HG02970 (cell line): ENCODE data around the gene SOX6.
"Not testable (repeated sequence)": the region's sequence is repeated elsewhere in the genome, so short reads cannot be mapped to it uniquely, and the experiment has no call there.

ENCODE experiments used
- ATAC-seq: cut with Tn5 transposase; IDR thresholded peaks from one replicate; pipeline ENCODE4 v1.9.1; 2021; ENCODE audit warnings: mild to moderate bottlenecking, moderate library complexity, moderate number of reproducible peaks; ENCODE audit not compliant: unreplicated experiment, low FRiP score

The SOX6 gene

DNA sequence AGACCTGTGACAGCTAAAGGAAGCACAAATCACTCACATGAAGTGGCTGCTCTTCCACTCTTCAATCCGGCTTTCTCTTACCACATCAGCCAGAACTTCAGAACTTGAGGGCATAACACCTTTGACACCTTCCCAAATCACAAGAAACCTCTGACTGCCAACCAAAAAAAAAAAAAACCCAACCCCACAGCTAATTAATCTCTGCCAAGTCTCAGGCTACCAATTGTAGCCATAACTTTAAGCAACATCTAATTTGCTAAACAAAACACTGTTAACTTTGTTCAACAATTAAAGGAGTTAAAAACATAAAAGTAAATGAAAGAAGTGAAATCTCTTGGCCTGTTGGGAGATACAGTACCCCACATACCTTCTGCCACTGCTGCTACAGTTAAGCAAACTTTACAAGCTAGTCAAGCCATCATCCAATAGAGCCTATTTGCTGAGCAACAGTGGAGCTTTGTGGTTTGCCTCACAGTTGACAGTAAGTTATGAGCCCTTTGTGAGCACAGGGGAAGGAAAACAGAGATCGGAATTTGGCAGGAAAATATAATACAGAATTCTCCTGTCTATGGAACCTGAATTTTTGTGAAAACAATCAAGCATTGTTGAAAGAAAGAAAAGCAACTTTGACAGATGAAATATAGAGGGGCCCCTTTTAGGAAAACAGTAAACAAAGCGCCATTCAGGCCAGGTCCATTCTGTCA, at the start of gene SOX6:
TSS of gene SOX6 (minus strand) at position 490 of the 704 bp plus-strand sequence. CDS start 15,298 bp downstream, outside the sequence.
- ATAC-seq, result no peak

DNA sequence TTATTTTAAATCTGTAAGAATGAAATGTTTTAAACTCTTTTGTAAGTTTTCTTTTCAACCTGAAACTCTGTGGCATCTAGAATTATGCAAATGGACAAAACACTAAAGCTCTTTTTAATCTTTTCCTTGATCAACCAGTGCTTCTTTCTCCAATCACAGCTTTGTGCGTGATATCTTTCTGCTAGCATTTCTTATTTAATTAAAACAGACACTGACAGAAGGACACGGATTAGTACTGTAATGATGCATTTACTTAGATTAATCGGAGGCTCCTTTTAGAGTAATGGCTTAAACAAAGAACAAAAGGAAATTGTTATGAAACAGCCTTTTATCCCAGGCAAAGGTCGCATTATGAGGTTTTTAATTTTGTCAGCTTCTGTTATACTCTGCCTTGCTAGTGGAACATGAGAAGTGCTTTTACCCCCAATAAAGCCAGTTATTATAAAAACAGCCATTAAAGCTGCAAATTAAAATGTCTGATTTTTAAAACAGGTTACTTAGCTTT, 48.5 kb upstream of the SOX6 start:
- ATAC-seq, result no peak

DNA sequence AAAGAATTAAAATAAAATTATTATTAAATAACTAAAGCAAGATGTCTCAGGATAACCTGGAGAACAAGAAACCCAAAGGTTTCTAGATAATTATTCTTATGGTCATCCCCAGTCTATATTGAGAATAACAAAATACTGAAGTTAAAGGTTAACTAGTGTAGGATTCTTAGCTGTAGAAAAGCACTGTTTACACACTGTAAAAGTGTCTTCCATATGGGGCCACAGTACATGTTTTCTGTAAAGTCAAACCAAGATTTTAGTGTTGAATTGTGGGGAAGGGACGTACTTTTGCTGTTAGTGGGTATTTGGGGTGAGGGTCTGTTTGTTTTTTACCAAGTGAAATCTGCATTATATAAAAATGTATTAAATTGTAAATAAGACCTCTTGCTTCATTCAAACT, 47.5 kb upstream of the SOX6 start:
- ATAC-seq, result no peak

DNA sequence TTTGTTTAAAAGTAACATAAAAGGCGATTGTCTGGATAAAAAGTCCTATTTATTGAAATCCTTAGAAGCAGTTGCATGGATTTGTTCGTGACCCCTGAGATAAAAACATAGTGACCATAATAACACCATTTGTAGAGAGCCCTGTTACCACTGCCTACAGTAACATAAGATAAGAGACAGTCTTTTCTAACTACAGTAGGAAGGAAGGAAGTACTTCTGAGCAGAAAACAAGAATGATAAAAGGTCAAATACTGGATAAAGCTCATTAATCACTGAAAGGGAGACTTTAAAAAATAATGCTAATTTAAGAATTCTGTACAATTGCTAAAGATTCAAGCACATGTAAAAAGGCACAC, 47.1 kb upstream of the SOX6 start:
- ATAC-seq, result no peak

DNA sequence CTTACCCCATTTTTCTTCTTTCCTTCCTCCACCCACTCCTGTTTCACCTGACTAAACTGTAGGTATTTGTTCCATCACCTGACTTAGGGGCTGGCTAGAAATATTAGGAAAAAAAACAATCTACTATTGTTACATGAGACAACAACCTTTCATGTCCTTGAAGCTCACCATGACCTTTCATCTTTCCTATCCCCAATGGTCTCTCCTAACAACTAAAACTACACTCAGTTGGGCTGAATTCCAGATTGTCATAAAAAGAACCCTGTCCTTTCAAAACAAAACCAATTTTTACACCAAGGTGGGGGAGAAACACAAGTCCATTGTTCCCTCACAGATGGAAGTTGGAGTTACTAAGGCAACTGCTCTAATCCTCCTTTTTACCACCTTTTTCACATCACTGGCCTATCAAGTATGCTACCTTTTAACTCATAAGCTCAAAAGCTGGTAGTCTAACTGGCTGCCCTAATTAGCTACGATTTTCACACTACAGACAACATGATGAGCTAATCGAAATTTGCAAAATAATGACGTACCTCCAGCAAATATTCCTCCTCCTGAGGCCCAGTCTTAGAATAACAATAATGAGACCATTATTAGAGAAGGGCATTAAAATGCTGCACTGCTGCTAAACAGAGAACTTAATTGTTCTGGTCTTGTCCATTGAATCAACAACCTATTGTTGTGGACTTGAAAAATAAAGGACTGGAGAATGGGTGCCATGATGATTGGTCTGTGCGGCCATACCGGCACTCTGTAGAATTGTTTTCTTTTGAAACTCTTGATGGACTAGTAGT, 46.5 kb upstream of the SOX6 start:
- ATAC-seq, result no peak

DNA sequence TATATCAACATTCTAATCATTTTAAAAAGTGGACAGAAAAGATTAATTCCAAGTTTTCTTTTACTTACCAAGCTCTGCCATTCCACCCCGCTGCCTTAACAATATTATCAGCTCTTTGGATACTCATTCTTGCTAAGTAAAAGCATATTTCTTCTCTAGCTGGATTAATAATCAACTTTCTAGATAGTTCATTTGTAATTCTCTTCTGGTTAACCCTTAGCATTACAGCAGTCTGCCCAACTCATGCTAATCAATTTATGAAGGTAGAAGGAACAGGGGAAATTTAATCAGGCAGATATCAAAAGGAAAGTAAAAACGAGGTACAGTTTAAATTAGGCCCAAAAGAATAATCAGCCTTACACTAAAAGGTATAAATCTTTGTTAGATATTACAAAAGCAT, 41.0 kb upstream of the SOX6 start:
- ATAC-seq, result no peak

DNA sequence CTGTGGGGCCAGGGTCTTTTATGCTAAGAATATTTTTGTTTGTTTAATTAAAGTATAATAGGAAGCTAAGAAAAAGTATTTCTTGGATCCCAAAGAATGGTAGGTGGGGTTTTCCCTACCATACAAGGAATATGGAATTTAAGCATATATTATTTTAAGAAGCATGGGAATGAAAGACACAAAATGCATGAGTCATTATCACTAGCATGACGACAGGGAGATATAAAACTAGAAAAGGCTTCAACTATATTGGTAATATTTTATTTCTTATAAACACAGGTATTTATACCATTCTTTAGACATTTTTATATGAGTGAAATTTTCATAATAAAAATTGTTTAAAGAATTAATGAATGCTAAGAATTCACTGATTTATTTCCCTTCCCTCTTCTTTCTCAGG, 39.3 kb upstream of the SOX6 start:
- ATAC-seq, result no peak

DNA sequence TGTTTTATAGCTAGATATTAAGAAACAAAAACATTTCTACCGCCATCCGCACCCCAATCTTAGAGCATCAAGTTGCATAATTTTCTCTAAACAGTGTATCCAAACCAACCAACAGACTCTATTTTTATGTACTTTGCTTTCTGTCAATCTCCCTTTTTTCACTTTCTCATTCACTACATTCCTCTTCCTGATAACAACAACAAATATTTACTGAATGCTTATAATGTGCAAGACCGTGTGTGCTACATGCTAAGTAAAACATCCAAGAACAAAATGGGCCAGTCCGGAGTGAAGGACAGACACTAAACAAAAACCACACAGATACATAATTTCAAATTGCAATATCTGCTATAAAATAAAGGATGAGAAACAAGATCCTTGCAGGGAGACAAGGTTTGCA, 38.6 kb upstream of the SOX6 start:
- ATAC-seq, result no peak

DNA sequence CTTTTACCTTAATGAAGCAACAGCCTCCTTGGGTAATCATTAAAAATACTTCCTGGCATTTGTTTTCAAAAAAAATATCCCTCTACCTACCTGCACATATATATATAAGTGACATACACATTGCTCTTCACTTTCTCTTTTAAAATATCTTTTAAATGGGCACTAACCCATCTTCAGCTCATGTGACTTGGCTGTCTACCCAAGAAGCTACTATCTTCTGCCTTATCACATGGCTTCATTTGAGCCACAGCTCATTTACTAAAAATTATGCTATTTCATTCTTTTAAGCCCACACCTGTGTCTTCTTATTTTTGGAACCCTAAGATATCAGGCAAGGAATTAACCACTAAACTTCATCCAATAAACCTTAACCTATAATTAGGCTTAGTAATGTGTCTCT, 37.0 kb upstream of the SOX6 start:
- no peak for ATAC-seq

DNA sequence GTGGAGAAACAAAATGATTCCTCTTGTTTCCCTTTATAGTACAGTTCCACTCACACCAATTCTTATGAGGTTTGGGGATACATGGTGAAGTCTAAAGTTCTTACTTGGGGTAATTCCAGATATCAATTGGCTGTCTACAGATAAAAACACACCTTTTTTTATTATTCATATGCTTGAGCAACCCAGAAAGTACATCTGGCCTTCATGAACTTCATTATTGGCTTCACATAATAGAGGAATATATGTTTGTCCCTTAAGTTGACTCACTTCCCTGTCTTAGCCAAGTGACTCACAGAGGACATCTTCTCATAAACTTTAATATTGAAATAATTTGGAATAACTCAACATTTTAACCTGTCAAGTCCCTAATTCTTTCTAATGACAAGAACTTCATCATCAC, 36.3 kb upstream of the SOX6 start:
- no peak for ATAC-seq

DNA sequence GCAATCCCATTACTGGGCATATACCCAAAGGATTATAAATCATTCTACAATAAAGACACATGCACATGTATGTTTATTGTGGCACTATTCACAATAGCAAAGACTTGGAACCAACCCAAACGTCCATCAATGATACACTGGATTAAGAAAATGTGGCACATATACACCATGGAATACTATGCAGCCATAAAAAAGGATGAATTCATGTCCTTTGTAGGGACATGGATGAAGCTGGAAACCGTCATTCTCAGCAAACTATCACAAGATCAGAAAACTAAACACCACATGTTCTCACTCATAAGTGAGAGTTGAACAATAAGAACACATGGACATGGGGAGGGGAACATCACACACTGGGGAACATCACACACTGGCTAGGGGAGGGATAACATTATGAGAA, 34.5 kb upstream of the SOX6 start:
- not testable (repeated sequence) for ATAC-seq

DNA sequence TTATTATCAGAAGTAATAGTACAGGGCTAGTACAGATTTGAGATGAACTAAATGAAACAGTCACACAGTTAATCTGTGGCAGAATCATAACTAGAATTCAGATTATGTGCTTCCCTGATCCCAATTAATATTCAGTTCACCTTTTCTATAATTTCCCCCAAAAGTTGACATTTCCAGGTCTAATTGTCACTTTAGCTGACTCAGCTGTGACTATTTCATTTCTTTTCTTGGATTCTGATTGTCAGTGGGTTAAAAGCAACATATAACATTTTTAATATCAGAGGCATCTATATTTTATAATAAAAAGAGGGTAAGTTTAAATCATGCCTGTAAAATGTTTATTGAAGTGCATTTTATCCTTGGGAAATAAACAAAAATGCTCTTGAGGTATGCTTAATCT, 28.8 kb upstream of the SOX6 start:
- ATAC-seq, result no peak

DNA sequence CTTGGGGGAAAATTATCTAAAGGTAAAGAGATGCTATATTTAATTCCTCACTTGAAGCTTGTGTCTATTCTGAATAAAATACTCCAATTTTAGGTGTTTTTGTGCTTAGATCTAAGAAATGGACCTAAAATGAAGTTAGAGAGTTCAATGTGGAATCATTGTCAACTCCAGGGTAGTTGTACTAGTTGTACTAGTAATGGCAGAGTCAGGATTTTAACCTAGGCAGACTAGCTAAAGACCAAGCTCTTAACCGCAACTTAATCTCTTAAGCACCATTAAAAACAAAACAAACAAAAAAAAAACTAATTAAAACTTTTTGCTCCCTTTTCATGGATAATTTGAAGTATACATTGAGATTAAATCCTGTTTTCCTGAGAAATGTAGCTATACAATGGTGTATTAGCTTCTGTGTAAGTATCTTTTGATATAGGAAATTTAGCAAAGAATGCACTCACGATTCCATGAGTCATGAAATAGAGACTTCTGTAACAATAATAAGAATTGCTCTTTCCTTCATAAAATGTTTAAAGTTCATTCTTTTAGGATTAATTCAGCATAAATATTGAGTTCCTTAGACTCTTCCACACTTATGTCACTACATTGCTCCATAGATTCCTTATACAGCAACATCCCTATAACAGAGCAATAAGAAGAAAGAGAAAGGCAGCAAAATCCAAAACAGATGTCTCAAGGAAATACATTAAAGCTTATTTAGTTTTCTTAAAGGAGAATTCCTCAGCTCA, 26.5 kb upstream of the SOX6 start:
- ATAC-seq, result no peak

DNA sequence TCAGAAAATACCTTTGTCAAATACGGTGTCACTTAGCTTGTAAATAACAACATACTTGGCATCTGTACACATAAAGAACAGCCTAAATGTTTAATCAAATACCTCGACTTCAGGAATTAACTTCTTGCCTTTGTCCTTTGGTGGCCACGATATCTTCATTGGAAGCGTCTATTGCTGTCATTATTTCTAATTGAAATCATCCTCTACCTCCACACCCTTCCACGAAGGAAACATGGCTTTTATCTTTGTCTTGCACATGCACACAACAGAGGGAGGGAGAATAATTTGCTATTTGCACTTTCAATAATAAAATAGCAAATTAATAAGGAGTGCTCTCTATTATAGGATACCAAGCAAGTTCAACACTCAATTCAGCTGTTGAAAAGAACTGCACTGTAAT, 25.8 kb upstream of the SOX6 start:
- no peak for ATAC-seq

DNA sequence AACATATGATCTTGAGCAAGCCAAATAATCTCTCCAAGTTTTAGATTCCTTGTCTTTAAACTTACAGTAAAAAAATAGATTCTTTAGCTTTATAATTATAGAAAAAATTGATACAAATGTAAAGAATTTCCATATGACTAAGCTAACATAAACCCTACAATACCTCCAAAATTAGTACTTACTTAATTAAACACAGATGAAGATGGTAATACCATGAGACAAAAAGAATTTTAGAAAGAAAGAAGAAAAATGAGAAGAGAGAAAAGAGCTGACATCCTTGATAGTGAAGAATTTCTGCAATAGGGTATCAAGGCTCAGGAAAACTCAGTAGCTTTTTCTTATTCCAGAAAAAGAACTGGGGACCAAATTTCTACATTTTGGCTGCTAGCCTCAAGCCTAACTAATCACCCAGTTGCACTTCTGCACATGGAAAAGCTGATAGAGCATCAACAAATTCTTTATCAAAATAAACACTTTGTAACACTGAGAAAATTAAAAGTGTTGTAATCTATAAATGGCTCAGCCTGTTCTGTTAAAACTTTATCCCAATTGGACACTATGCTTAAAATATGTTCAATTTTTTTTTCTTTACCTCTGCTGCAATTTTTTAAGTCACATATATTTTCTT, 24.7 kb upstream of the SOX6 start:
- no peak for ATAC-seq

DNA sequence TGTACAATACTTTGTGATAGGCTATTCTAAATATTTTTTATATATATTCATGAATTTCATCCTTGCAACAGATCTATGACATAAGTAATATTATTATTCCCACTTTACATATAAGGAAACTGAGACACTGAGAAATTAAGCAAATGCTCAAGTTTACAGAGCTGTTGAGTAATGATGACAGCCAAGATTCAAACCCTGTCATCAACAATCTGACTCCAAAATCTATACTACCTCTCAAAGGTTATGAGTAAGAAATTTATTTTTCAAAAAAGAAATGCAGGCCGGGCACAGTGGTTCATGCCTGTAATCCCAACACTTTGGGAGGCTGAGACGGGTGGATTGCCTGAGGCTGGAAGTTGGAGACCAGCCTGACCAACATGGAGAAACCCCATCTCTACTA, 22.6 kb upstream of the SOX6 start:
- ATAC-seq, result no peak

DNA sequence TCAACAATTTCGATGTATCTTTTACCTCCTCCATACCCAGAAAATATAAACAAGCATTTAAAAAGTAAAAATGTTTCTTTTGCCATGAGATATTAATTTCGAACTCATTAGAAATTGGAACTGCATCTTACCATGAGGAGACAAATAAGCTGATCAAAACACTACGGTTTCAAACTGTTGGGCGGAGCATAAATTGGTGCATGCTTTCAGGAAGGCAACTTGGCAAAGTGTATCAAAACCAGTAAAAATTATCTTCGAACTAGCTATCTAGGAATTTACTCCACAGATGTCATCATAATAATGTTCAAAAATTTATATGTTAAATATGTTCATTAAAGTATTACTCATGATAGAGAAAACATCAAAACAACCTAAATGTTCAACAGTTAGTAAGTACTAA, 21.4 kb upstream of the SOX6 start:
- ATAC-seq, result no peak

DNA sequence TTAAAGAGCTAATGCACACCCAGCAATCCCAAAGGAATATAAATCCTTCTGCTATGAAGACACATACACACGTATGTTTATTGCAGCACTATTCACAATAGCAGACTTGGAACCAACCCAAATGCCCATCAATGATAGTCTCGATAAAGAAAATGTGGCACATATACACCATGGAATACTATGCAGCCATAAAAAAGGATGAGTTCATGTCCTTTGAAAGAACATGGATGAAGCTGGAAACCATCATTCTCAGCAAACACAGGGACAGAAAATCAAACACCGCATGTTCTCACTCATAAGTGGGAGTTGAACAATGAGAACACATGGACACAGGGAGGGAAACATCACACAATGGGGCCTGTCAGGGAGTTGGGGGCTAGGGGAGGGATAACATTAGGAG, 19.3 kb upstream of the SOX6 start:
- ATAC-seq, result not testable (repeated sequence)

DNA sequence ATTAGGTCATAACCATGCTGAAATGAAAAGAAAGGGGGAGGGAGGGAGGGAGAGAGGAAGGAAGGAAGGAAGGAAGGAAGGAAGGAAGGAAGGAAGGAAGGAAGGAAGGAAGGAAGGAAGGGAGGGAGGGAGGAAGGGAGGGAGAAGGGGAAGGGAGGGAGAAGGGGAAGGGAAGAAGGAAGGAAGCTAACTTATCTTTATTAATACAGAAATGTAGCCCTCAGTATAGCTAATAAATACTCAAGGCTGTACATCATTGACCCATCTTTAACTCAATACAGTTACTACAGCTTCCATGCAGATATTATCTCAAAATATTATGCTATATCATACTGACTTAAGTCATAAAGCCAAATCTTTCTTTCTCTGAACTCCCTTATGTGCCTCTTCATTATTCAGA, 17.4 kb upstream of the SOX6 start:
- ATAC-seq, result no peak

DNA sequence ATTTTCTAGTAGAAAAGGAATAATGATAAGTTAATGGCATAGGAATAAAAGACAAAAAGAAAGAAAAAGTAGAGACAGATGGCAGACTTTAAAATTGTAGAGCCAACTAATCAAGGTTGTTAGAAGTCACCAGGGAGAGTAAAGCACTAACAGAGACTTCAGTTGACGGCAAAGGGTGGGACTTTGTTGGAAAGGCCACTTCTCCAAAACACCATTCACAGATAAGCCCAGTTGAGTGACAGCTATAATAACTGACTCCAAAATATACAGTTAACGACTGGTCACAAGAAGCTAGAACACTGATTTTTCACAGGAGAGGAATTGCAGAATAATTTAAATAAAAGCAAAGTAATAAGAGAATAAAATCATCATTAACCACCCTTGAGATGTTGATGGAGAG, 16.0 kb upstream of the SOX6 start:
- no peak for ATAC-seq

DNA sequence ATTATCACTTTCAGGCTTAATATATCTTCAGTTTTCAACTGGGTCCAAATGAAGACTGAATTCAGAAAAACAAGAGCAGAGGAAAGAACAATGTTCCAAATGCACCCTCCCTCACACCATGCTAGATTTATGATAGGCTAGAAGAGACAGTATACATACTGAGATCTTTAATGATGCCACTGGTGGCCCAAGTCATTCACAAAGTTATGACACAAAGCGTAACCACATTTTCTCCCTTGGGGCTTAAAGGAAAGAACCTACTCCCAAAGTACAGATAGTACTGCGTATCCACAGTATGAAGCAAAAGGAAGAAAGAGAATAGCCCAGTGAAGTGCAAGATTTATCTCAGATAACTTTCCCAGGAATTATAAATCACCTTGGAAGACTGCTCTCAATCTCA, 10.9 kb upstream of the SOX6 start:
- ATAC-seq, result no peak
